SU-DHL-6 (cell line): ENCODE results near the gene GRIA1.

Experiments
- CTCF ChIP-seq: fragments of 200-600 bp; sonication (generic); IDR thresholded peaks from one replicate; pipeline ENCODE4 v1.5.1; 2017; ENCODE audit warnings: antibody characterized with exemption, mild to moderate bottlenecking, low read length, moderate library complexity; ENCODE audit not compliant: insufficient read depth, poor library complexity, severe bottlenecking
- EZH2phosphoT487 ChIP-seq: fragments of 200-600 bp; sonication (generic), shearing (Covaris generic); conservative IDR thresholded peaks from 2 replicates; pipeline ENCODE4 v1.6.1; 2018; ENCODE audit warnings: mild to moderate bottlenecking, antibody characterized with exemption, low read length, moderate library complexity, mixed read lengths

- no peak for TF ChIP-seq CTCF
- TF ChIP-seq EZH2phosphoT487: no peak
Measured at GRCh38 chr5:153742060-153742459, 251.6 kb downstream of the GRIA1 start.
